Stimulated activated CD8-positive, alpha-beta memory T cell treated with anti-CD3 and anti-CD28 coated beads, Interleukin-7, amount 100 ng/mL, for 4 hours (primary cell): ENCODE results near the gene NFKBIB.
"Not testable (repeated sequence)": the region's sequence is repeated elsewhere in the genome, so short reads cannot be mapped to it uniquely, and the experiment has no call there.

ENCODE experiments used
- DNase-seq, 2 donors: peaks; one replicate each; pipeline ENCODE4 v3.0.0-alpha.2; 2020; ENCODE audit warnings: low read depth in 2 of 2

Gene NFKBIB

DNA sequence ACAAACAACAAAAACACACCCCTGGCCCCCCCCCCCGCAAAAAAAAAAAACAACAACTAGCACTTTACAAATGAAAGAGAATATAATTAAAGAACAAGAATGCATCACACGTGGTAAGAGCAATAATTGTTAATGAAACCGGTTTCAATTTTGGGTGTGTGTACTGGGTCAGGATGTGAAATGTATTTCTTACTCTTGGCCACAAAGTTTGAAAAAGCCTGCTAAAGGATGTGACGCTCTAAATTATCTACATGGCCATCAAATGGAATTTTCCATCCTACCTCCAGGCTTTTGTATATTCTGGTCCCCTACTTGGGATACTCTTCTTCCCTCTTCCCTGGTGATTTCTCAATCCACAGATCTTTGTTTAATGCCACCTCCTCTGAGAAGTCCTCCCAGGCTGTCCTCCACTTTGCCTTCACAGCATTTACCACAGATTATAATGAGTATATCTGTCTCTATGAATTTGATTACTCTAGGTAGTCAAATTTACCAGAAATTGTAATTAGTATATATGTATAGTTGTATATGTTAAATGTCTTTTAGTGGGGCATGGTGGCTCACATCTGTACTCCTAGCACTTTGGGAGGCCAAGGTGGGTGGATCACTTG is 28.7 kb downstream of the NFKBIB start:
- DNase-seq = no peak

GRCh38 chr19:38929929-38930775 is 30.4 kb downstream of the NFKBIB start, which contains the start of gene SARS2:
SARS2 (minus strand) TSS chr19:38930763; CDS start chr19:38930736, 27 bp downstream.
- DNase-seq = peak; percentile 82 to 85

- DNase-seq = peak; percentile 97 to 98
These were observed 31.2 kb downstream of the NFKBIB start, which contains the start of gene MRPS12 for GRCh38 chr19:38930776-38931520. MRPS12 (plus strand) TSS chr19:38930944; CDS start chr19:38931295, 351 bp downstream.

DNA sequence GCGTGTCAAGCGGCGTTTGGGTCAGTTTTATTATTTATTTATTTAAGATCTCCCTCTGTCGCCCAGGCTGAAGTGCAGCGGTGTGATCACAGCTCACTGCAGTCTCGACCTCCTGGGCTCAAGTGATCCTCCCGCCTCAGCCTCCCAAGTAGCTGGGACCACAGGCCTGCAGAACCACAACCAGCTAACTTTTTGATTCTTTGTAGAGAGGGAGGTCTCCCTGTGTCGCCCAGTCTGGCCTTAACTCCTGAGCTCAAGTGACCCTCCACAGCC is 31.7 kb downstream of the NFKBIB start:
- DNase-seq = no peak

DNA sequence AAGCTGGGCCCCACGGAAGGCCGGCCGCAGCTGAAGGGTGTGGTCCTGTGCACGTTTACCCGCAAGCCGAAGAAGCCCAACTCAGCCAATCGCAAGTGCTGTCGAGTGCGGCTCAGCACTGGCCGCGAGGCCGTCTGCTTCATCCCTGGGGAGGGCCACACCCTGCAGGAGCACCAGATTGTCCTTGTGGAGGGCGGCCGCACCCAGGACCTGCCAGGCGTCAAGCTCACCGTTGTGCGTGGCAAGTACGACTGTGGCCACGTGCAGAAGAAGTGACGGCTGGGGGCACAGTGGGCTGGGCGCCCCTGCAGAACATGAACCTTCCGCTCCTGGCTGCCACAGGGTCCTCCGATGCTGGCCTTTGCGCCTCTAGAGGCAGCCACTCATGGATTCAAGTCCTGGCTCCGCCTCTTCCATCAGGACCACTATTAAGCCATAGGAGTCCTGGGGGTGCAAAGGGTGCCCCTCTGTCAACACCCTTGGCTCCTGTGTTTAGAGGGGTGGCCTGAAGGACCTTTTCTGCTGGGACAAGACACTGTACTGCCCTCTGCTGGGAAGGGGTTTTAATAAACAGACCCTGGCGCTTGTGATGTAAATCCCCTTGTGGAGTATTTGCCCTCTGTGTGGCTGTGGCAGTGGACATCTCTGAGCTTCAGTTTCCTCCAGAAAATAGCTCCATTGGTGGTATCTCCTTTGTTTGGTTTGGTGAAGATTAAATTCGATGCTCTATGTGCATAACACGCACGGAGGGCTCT is 32.8 kb downstream of the NFKBIB start:
- DNase-seq = no peak

DNA sequence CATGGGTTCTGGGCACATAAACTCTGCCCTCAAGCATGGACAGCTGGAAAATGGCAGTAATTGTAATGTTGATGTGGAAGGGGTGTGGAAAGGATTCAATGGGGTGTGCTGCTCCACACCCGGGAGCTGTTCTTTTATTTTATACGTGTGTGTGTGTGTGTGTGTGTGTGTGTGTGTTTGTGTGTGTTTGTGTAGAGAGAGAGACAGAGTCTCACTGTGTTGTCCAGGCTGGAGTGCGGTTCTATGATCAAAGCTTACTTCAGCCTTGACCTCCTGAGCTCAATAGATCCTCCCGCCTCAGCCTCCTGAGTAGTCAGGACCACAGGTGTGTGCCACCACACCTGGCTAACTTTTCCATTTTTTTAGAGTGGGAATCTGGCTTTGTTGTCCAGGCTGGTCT is 33.8 kb downstream of the NFKBIB start:
- no peak for DNase-seq

DNA sequence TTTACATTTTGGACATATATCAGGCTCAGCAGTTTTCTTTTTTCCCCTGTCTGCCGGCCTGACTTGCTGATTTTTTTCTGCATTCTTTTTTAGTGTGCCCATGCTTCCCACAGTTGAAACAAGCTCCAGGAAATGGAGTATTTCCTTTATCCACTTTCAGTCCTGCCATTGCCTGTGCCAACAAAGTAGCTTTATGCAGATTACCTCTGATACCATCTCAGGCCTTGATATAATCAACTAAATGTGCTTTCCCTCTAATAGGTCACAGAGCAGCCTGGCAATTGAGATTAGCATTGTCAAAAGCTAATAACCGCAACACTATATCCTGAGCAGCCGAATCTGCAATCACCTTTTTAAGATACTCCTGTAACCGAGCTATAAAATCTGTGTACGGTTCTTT is 40.2 kb downstream of the NFKBIB start:
- no peak for DNase-seq

- DNase-seq = not testable (repeated sequence)
These were observed 41.7 kb downstream of the NFKBIB start for GRCh38 chr19:38941466-38941865.

- no peak for DNase-seq
These were observed 42.2 kb downstream of the NFKBIB start for GRCh38 chr19:38941979-38942378.

GRCh38 chr19:38942471-38943181 is 42.9 kb downstream of the NFKBIB start:
- no peak for DNase-seq

DNA sequence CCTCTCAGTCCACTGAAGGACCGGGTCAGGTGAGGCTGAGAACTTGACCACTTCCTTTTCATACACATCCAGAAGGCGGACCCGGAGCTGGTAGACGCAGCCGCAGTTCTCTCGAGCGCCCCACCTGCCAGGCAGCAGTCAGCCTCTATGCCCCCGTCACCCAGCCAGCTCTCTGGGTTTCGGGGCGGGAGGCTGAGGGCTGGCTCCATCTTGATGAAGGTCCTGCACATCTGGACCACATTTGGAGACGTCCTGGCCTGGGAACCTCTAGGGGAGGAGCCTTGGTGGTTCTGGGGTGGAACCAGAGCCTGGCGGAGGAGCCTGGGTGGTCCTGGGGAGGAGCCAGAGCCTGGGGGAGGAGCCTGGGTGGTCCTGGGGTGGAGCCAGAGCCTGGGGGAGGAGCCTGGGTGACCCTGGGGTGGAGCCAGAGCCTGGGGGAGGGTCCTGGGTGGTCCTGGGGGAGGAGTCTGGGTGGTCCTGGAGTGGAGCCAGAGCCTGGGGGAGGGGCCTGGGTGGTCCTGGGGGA is 45.3 kb downstream of the NFKBIB start:
- no peak for DNase-seq

DNA sequence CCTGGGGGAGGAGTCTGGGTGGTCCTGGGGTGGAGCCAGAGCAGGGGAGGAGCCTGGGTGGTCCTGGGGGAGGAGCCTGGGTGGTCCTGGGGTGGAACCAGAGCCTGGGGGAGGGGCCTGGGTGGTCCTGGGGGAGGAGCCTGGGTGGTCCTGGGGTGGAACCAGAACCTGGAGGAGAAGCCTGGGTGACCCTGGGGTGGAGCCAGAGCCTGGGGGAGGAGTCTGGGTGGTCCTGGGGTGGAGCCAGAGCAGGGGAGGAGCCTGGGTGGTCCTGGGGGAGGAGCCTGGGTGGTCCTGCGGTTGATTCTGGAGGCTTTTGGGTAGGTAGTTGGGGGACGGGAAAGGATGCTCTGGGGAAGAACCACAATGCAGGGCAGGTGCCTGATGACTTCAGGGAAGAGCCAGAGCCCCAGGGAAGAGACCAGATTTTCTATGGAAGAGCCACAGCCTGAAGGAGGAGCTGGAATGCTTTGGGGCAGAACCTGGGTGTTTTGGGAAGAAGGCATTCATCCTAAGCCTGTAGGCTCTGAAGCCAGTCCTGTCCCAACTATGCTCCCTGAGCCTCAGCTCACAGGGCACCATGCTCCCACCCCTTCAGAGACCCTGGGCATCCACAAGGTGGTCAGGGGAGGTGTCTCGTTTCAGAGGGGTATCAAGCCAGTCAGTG is 45.9 kb downstream of the NFKBIB start:
- DNase-seq = no peak

GRCh38 chr19:38946229-38947010 is 46.7 kb downstream of the NFKBIB start:
- no peak for DNase-seq

DNA sequence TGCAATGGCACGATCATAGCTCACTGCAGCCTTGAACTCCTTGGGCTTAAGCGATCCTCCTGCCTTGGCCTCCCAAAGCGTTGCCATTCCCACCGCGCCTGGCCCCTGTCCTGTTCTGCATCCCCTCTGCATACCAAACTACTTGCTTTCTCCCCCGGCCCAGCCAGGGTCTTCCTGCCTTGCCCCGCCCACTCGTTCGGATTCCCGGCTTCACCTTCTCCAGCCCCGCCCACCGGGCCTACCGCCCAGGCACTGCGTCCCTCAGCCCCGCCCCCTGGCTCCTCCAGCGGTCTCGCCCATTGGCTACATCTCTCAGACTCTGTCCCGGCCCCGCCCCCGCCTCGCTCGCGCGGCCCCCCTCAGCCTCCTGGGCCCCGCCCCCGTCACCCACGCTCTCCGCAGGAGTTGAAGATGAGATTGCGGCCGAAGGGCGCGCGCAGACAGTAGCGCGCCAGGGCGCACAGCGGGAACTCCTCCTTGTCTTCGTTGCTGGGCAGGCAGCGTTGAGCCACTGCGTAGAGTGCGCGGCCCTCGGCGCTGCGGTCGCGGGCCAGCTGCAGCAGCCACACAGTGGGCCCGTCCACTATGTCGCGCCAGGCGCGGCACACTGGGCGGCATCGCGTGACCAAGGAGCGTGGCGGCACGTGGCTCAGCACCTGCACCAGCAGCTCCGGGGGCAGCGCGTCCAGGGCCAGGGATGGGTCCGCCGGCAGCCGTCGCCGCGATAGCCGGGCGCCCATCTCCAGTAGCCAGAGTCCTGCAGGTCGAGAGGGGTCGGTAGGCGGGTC is 50.0 kb downstream of the NFKBIB start:
- DNase-seq = peak; percentile 78 to 81

- no peak for DNase-seq
These were observed 51.4 kb downstream of the NFKBIB start for GRCh38 chr19:38951187-38951586.

DNA sequence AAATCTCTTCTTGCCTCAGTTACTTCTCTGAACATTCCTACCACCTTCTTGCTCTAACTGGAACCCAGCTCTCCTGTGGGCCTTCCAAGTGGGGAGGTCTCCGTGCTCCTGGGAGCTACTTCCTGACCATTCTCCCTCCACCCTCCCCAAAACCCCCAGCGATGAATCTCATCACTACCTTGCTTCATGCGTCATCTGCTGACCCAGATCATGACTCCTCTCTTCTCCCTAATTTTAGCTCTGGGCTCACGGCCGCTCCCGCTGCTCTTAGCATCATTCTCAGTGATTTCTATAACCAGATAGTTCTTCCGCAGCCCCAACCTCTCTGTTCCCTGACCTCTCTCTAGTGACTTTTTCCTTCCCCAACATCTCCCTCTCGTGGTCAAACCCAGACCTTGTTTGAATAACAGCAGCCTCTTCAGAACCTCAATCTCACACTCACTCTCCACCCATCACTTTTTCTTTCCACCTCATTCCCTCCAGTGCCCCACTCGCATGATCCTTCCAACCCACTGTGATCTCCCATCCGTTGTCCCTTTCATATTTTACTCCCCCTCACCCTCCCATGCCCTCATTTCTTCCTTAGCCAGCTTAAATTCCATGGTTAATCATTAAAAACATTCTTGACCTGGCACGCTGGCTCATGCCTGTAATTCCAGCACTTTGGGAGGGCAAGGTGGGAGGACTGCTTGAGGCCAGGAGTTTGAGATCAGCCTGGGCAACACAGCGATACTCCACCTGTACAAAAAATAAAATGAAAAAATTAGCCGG is 52.8 kb downstream of the NFKBIB start:
- DNase-seq = no peak

DNA sequence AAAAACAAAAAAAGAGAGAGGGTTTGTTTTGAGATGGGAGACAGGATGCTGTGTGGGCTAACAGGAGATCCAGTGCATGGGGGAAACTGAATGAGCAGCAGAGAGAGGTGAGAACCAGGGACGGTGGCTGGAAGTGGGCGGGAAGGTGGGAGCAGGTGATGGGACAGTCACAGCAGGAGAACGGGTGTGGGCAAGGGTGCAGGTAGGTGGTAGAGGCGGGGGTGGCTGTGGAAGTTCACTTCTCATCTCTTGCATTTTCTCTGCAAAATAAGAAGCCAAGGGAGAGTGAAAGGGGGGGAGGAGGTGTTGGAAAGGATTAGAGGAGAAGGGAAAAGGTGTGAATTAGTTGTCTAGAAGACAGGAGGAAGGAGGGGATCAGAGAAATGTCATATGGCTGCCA is 53.9 kb downstream of the NFKBIB start:
- no peak for DNase-seq

GRCh38 chr19:38956264-38956663 is 56.5 kb downstream of the NFKBIB start:
- DNase-seq = no peak
